Measurements from ENCODE around the gene PCID2. TPM values are rescaled to one million over a fixed set of nuclear protein-coding genes. Genes with fewer than 3 reads are reported as not detected.

The PCID2 gene
- polyA plus RNA-seq, 1 of the 3 experiments (the other 2 are of a cell fraction), result 69.8 TPM

- H4K20me1 ChIP-seq (ENCODE audit: insufficient read depth), result peaks cover 30% of the 10 kb centered on the region
- no peak overlapping the region for H3K9ac ChIP-seq
- H3K9me2 ChIP-seq, result no peaks in the 10 kb centered on the region
- DNase-seq, result no peak
- WGBS (ENCODE audit: low lambda C conversion rate), result 93% methylated on average over 7 of the region's 7 CpGs
- no peak overlapping the region for H3K27ac ChIP-seq (ENCODE audit: low read depth in 2 of 2, low read length in 1 of 2)
- H3K27me3 ChIP-seq (ENCODE audit: insufficient read depth), result no peaks in the 10 kb centered on the region
- H3K36me3 ChIP-seq (replicated peaks in 1 of 2; ENCODE audit: control insufficient read depth in 1 of 2, insufficient read depth in 2 of 2, low read length in 1 of 2), result peaks cover 26 to 53% of the 10 kb centered on the region in 2 experiments
- H2AFZ ChIP-seq (ENCODE audit: low read depth), result no peak overlapping the region
- no peak overlapping the region for H3K4me2 ChIP-seq
- no peak overlapping the region for H3K4me3 ChIP-seq (ENCODE audit: low read depth in 2 of 2, low read length in 1 of 2)
- no peaks in the 10 kb centered on the region; a peak in 1 of 4 replicates for H3K4me1 ChIP-seq (ENCODE audit: control insufficient read depth in 1 of 2, insufficient read depth in 2 of 2, low read depth in 1 of 2, low read length in 1 of 2)
- peaks cover 78% of the 10 kb centered on the region for H3K79me2 ChIP-seq (ENCODE audit: insufficient read depth)
- no peak for TF ChIP-seq TAF1 (IDR thresholded peaks at IDR 0.05; ENCODE audit: borderline replicate concordance, low read depth, low read length)
- TF ChIP-seq ZBTB33 (IDR thresholded peaks at IDR 0.05; ENCODE audit: borderline replicate concordance, low read depth), result no peak
- no peak for TF ChIP-seq CTCF (IDR thresholded peaks at IDR 0.05)
- no peak for TF ChIP-seq GABPA (IDR thresholded peaks at IDR 0.05; ENCODE audit: low read depth)
- TF ChIP-seq IRF3 (IDR thresholded peaks at IDR 0.05; ENCODE audit: low read depth, low read length), result no peak
- no peak for TF ChIP-seq PBX3 (IDR thresholded peaks at IDR 0.05)
- TF ChIP-seq TEAD4 (IDR thresholded peaks at IDR 0.05; ENCODE audit: borderline replicate concordance, insufficient read depth), result no peak
- no peak for TF ChIP-seq NRF1 (IDR thresholded peaks at IDR 0.05; ENCODE audit: low read depth, low read length)
- TF ChIP-seq CHD2 (IDR thresholded peaks at IDR 0.05; ENCODE audit: low read length, partially characterized antibody), result no peak
- TF ChIP-seq TCF12 (IDR thresholded peaks at IDR 0.05), result no peak
- TF ChIP-seq USF1 (IDR thresholded peaks at IDR 0.05; ENCODE audit: borderline replicate concordance, low read depth), result no peak
- no peak for TF ChIP-seq USF2 (IDR thresholded peaks at IDR 0.05; ENCODE audit: borderline replicate concordance, low read depth, low read length)
- TF ChIP-seq JUND (IDR thresholded peaks at IDR 0.05), result no peak
- no peak for TF ChIP-seq RAD21 (IDR thresholded peaks at IDR 0.05; ENCODE audit: low read length)
- TF ChIP-seq NFIC (IDR thresholded peaks at IDR 0.05; ENCODE audit: borderline replicate concordance), result no peak
- TF ChIP-seq SMC3 (IDR thresholded peaks at IDR 0.05; ENCODE audit: low read depth, low read length), result no peak
- no peak for TF ChIP-seq RXRA (IDR thresholded peaks at IDR 0.05; ENCODE audit: borderline replicate concordance, low read depth)
- TF ChIP-seq MAX (IDR thresholded peaks at IDR 0.05; ENCODE audit: low read depth), result no peak
- no peak for TF ChIP-seq RFX5 (IDR thresholded peaks at IDR 0.05; ENCODE audit: low read length)
- CTCF ChIA-PET, result no interaction called here
- POLR2A ChIA-PET, result no interaction called here
- no peaks in the 10 kb centered on the region for H3F3A ChIP-seq (replicated peaks; ENCODE audit: insufficient read depth)
- H3K9me3 ChIP-seq, result no peaks in the 10 kb centered on the region
These were observed 17.0 kb upstream of the PCID2 start for GRCh38 chr13:113225515-113225914.

All from SK-N-SH (cell line).